NCI-H1417 treated with DMSO at 0.1 percent for 48 hours (cell line): ENCODE measurements around the gene FRMD6.
"Not testable (repeated sequence)": the region's sequence is repeated elsewhere in the genome, so short reads cannot be mapped to it uniquely, and the experiment has no call there.

Experiments used
- DNase-seq: peaks from one replicate; lab custom pipeline; 2025; lab: John Stamatoyannopoulos, UW

Gene FRMD6

DNA sequence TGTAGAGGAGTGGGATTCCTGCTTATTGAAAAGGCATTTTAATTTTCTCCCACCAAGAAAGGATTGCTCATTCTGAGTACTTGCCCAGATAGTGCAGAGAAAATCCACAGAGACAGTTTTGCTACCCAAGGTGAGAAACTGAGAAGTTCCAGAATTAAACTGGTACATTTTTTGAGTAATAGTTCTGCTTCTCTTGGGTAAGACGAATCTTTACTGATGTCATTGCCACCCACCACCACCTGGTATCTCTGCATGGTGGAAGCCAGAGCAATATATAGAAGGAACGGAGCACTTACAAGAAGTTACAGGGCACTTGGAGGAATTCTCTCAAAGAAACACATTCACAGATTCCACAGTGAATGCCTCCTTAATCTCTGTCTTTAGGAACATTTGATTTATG is 20.7 kb upstream of the FRMD6 start:
- no peak for DNase-seq

DNA sequence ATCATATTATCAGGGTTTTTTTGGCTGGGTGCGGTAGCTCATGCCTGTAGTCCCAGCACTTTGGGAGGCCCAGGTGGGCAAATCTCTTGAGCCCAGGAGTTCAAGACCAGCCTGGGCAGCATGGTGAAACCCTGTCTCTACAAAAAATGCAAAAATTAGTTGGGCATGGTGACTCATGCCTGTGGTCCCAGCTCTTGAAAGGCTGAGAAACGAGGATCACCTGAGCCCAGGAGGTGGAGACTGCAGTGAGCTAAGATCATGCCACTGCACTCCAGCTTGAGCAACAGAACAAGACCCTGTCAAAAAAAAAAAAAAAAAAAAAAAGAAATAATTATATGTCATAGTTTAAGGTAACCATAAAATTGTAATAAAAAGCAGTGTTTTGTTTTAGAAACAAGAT is 18.4 kb upstream of the FRMD6 start:
- not testable (repeated sequence) for DNase-seq

DNA sequence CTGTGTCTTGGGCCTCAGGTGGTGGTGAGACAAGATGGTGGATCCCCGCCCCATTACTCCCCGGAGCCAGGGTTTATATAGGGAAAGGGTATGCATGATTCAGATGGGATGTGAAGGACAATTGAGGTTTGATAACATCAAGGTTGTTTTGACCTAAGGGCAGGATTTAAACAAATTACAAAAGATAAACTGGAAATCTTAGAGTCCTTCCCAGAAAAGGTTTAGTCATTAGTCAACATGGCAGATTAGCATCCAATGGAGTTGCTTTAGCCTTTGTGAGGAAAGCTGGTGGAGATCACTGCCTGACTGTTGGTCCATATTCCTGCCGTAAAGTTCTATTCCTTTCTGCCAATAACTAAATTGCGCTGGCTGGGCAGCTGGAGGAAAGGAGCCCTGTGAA is 15.6 kb upstream of the FRMD6 start:
- DNase-seq: no peak

DNA sequence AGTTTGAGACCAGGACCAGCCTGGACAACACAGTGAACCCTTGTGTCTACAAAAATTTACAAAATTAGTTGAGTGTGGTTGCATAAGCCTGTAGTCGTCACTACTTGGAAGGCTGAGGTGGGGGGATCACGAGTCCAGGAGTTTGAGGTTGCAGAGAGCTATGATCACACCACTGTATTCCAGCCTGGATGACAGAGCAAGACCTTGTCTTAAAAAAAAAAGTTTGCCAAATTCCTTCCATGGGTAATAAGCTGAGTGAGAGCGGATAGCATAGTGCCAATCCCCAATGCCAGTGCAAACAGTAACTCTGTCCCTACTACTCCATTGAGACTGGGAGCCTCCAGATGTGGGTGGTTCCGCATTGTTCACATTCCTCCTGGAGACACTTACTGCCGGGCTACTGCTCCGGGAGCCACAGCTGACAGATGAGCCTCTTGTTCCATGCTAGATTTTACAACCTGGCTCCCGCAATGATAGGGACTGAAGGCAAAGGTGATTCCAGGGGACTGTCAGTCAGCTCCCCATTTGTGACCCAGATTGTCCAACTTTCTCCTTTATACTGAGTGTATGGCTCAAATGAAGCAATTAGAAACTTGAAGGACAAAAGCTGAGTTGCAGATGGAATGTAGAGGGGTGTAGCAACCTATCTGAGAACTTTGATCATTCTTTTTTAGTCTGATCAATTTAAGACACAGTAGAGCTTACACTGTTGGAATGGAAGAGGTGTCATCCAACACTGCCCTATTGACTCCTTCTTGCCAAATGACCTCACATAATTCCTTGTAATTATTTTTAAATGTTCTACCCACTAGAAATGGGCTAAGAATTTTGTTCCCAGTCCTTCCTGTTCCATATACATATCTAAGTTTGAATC is 13.4 kb upstream of the FRMD6 start:
- DNase-seq: no peak

DNA sequence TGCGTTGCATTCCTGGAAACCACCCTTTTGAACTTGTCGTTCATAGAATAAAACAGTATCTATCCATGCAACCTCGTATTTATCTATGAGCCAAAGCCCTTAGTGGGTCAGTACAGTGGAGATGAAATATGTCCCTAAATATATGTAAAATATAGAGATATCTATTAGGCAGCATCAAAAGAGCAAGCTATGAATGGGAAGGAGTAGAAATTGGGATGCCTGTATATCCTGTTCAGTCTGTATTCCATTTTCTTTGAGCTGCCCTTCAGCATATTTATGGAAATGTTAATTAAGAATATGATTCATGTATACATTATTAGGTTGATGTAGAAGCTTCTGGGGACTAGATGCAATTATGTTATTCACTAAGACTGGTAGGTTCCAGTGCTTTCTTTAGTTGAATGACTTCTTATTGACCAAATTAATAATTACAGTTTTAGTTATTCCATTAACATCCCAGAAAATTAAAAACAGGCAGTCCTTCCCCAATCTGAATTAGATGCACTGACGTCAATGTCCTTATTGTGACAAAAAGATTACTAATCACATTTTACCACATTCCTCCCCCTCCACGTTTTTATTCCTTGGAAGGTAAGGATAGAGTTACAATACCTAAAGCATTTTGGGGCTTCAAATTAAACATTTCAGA is 11.9 kb upstream of the FRMD6 start:
- DNase-seq: no peak

DNA sequence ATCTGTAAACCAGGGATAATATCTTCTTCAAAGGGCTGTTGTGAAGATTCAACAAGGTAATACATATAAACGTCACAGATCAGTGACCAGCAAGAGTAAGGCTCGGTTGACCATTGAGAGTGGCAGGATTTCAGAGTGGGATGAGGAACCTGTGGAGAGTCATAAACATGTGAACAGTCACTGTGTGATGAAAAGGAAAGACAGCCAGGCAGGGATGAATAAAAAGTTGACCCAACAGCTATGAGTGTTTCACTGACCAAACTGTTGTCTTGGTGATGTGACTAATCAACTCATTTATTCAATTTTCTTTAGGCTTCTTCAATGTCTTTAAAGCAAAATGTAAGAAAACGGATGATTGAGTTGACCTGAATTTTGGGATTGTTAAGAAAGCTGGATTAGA is 8.6 kb upstream of the FRMD6 start:
- DNase-seq: no peak

DNA sequence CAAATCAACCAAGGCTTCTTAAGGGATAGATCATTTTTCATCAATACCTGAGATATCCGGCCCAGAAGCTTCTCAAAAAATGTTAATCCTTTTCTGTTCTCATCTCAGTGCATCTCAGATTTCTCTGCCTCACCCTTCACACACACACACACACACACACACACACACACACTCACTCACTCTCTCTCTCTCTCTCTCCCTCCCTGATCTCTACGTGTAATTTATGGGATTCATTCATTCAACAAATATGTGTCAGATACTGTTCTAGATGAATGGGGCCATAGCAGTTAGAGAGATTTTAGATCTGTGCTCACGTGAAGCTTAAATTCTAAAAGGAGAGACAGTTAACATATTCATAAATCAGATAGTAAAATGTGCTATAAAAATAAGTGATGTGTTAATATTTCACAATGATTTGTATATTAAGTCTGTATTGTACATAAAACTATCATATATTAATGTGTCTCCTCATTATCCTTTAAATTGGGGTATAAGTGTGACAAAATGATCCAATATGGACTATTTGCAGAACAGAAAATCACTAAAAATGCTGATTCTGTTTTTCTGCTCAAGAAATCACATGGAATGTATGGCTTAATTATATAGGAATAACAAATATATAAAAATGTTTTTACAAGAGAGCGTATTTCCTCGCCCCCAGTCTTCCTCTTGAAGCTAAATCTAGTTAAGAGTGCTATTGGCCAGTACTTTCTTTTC is 7.3 kb upstream of the FRMD6 start:
- DNase-seq: no peak

DNA sequence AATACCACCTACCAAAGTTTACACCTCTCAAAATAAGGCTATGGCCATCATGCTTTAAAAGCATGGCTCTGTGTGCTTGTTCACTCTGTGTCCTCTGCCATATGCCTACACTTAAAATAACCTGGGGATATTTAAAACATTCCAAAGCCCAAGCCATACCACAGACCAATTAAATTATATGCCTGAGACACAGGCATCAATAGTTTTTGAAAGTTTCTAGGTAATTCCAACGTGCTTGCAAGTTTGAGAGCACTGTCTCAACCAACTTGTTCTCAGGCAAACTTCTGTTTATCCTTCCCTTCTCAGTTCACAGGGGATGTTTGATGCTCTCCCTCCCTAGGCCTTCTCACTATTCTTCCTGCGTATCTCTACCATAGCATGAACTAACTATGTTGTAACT is 3.4 kb upstream of the FRMD6 start:
- DNase-seq: no peak

DNA sequence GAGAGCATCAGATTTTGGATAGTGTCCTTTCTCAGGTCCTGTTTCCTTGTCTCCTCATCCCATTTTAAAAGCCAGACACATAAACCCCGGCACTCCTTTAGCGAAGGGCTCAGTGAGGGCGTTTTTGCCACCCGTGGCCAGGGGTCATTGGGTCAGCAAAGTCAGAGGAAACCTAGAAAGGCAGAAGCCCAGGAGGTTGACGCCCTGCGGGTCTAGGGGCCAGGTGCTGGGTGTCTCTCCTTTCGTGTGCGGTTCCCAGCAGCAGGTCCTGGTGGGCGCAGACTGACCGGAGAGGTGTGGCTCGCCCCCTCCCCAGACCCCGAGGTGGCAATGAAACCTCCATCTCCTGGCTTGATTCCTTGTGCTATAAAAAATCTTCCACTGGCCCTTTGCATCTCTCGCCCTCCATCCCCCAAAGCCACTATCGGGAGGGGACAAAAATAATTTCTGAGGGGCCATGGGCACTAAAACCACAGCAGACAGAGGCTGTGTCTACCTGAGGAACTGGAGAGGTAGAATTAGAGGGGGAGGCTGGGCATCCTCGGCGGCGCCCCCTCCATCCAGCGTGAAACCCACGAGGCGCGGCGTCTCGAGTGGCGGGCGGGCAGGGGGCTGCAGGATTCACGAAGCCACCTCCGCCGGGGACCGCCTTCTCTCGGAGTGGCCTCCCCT is 858 bp upstream of the FRMD6 start:
- no peak for DNase-seq

DNA sequence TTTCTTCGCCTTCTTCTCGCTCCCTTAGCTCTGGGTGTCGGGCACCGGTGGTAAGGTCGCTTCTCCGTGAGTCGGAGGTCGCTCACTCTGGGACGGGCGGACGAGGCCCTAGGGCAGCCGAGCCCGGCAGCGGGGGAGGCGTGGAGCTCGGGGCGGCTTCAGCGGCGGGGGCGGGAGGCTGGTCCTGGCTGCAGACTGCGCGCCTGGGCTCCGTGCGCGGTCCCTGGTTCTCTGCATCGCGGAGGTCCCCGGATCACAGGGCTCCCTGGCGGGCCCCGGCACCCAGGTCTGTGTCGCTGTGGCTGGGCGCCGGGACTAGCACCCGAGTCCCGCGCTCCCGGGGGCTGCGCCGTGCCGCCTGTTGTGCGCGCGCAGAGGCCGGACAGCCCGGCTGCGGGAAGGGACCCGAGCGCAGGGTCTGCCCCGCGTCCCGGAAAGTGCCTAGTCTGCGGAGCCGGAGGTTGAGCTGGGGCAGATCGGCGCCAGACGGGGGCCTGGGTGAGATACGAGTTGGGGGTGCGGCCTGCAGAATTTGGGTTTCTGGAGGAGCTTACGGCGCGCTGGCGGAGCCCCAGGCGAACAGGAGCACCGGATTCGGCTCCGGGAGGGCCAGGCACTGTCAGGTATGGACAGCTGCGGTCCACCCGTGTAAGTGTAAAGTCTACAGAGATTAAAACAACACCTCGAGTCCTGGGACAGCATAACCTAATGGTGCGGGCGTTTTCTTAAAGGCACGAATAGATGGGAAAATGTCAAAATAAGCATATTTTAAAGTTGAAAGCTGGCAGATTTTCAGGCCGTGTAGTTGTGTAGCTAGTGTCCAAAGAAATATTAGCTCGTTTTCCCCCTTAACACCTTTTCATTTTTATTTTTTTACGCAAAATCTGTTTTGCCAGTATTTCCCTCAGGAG is 713 bp downstream of the FRMD6 start:
- no peak for DNase-seq

DNA sequence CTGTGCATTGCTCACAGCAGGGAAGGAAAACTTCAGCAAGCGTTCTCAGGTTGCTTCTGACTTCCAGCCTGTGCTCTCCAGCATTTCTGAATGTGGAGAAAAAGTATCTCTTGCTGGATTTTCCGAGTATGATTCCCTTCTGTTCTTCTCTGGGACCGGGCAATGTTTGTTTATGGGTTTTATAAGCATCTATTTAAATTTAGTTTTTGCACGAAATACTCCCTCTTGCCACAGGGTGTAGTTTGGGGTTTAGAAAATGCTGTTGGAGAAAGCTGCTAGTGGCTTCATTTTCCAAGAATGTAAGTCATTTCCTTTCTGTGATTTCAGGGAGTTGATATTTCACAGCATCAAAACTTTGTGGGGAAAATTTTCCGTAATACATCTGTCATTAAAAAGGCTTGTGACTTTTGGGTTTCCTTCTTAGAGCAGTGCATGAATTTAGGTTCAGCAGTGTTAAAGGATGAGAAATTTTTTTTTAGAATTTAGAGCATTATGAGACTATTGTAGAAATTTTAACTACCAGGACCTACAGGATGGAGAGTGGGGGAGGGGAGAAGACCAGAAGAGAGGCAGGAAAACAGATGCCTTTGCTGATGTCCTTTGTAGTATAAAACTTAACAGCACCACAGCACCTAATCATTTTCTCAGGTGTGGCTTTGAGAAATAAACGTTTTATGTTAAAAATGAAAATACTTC is 1.5 kb downstream of the FRMD6 start:
- no peak for DNase-seq

DNA sequence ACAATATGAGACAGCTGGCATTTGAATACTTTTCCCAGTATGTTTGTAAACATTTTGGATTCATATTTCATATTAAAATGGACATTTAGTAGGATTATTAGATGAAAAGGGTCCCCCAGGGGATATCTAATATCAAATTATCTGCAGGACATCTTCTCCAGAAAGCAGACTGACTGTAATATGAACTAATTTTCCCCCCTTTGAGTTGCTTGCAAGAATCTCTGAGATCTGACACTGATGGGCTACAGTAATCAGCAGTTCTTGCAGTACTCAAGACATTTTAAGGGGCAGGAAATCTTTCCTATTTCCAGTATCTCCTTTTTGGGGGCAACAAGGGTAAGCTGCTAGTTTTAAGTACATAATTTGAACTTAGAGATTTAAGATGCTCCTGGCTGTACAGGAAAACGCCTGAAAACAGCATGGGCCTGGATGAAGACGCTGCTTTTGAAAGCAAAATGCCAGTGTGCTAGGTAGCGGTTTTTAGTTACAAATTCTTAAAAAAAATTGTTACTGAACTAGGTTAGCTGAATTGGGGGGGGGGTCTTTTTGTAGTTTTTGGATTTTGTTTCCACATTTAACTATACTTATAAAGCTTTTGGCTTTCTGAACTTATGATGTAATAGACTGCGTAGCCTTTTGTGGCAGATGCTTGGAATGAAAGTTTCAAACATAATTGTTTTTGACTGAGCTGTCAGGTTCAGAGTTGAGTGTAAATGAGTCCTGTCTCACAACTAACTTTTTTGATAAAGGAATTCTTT is 2.2 kb downstream of the FRMD6 start:
- DNase-seq: no peak

DNA sequence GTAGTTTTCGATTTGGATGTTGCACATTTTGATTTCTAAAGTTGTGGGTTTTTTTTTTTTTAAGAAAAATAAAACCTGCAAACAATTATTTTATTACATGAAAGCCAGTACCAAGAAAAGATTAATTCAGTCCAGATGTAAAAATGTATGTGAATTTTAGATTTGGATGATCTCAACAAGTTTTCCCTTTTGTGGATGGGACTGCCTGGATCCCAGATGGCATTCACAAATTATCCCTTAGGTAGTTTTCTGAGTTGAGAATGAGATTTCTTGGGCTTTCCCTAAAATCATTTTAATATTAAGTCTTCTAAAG is 2.8 kb downstream of the FRMD6 start:
- DNase-seq: no peak

DNA sequence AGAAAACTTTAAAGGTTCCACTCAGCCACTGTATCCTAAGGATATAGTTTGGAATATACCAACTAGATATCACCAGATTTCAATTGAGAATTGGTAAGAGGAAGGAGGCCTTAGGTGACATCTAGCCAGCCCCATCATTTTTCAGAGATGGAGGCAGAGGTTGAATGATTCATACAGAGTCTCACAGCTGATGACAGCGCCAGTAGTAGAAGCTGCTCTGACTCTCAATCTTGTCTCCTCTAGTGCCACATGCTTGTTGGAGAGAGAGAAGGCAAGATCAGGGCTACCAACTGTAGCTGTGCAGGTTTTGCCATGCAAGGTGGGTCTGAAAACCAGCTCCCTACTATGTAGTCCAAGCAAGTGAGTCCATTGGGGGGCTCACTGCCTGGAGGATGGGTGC is 6.1 kb downstream of the FRMD6 start:
- no peak for DNase-seq

DNA sequence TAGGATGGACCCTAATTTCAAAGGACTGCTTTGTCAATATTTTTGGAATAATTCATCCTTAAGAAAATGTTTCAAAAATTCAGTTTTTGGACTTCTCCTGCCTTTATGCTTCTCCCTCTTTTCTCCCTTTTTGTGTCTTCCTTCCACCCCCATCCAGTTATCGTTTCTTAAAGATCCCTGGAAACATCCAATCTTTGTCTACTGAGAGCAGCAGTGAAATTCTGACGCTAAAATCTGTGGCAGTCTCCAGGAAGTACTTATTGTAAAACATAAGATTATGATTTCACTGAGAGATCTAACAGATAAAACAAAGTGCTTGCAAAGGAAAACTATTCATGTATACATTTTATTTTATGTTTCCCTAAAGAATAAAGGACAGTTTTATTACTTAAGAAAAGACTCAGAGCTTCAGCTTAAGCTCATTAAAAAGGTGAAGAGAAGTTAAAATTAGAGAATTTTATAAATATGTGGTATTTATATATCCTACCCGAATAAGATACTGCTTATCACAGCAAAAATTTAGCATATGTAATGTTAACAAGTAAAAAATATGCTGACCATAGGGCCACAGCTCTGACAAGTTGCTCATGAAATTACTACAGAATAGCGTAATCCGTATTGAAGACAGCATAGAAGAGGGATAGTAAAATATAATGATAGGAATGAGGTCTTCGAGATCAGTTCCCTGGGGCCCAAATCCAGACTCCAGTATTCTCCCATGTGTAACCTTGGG is 6.9 kb downstream of the FRMD6 start:
- no peak for DNase-seq

DNA sequence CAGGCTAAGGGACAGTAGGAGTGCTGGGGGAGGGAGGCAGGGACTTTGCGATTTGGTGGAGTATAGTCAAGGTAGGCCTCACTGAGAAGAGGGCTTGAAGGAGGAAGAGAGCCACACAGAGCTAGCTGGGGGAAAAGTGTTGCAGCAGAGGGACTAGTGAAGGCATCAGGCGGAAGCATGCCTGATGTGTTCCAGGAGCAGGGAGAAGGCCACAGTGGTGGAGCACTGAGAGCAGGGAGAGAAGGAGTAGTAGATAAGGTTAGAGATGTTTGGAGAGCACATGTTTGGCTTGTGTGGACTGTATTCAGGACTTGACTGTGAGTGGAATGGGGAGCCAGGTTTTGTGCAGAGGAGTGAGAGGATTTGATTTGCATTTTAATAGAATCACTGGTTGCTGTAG is 9.0 kb downstream of the FRMD6 start:
- no peak for DNase-seq

DNA sequence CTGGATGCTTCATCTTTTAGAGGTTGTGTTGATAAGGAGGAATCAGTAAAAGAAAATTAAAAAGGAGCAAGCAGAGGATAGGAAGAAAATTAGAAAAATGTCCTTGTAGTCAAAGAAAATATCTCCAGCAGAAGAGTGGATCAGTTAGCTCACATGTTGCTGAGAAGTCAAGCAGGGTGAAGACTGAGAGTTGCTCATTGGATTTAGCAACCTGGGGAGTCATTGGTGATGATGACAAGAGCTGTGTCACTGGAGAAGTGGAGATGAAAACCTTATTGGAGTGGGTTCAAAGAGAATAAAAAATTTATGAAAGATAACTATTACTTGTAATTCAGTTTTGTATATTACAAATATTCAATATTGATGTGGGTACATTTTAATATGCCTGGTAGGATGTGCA is 9.8 kb downstream of the FRMD6 start:
- DNase-seq: no peak

DNA sequence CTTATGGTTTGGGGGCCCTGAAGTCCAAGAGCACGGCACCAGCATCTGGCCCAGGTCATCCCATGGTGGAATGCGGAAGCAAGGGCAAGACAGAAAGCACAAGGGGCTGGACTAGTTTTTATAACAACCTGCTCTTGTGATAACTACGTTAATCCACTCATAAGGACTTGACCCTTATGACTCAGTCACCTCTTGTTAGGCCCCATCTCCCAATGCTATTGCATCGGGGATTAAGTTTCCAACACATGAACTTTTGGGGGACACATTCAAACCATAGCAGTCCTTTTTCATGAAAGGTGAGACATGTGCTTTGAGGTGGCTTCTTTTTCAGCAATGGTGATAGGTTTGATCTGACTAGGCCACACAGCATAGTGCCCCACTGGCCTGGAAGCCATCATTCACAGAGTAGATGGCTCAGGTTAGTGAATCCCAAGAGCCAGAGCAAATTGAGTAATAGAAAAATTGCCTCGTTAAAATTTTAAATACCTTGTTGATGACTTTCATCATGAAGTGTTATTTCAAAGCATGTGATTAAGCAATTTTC is 12.1 kb downstream of the FRMD6 start:
- DNase-seq: no peak

DNA sequence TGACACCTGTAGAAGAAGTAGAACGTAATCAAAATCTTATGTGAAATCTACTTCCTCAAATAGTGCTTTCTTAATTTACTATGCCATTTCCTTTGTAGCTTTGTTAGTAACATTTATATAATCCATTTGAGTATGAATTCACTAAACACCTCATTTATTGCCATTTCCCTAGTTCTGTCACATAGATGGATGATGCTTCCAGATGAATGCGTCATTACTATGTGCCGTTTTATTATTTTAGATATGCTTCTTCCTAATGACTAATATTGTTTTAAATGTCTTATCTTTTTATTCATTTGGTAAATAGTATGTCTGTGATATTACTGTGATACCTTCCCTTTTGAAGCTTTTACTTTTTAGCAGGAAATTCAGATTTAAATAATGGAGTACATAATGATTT is 14.4 kb downstream of the FRMD6 start:
- no peak for DNase-seq
